GM10266 (cell line): ENCODE measurements around the gene BRAT1.

Experiments used
- DNase-seq: peaks from one replicate; pipeline ENCODE4 v3.0.0; 2012; ENCODE audit errors: extremely low spot score
- CTCF ChIP-seq: IDR thresholded peaks from 2 replicates; pipeline ENCODE4 v1.5.1; 2012; ENCODE audit warnings: mild to moderate bottlenecking, low read depth; ENCODE audit not compliant: control insufficient read depth, insufficient read depth; ENCODE audit errors: missing control alignments

The BRAT1 gene

GRCh38 chr7:2582006-2582735 lies 26.8 kb upstream of the BRAT1 start:
- no peak for TF ChIP-seq CTCF
- DNase-seq: no peak

- no peak for TF ChIP-seq CTCF
- DNase-seq: no peak
Measured at GRCh38 chr7:2580636-2581035, 25.3 kb upstream of the BRAT1 start.

GRCh38 chr7:2577914-2578680 lies 22.8 kb upstream of the BRAT1 start:
- no peak for DNase-seq
- no peak for TF ChIP-seq CTCF

- TF ChIP-seq CTCF: no peak
- no peak for DNase-seq
Measured at GRCh38 chr7:2576742-2577491, 21.6 kb upstream of the BRAT1 start.

GRCh38 chr7:2575733-2576340 lies 20.5 kb upstream of the BRAT1 start:
- DNase-seq: no peak
- no peak for TF ChIP-seq CTCF

GRCh38 chr7:2575046-2575732 lies 19.9 kb upstream of the BRAT1 start:
- TF ChIP-seq CTCF: no peak
- DNase-seq: no peak
